Measurements from ENCODE around the gene MRPL12. TPM values are rescaled to one million over a fixed set of nuclear protein-coding genes. Genes with fewer than 3 reads are reported as not detected.

The MRPL12 gene
- total RNA-seq, 1 experiment from 2014 or later, result 14.1 TPM

DNA sequence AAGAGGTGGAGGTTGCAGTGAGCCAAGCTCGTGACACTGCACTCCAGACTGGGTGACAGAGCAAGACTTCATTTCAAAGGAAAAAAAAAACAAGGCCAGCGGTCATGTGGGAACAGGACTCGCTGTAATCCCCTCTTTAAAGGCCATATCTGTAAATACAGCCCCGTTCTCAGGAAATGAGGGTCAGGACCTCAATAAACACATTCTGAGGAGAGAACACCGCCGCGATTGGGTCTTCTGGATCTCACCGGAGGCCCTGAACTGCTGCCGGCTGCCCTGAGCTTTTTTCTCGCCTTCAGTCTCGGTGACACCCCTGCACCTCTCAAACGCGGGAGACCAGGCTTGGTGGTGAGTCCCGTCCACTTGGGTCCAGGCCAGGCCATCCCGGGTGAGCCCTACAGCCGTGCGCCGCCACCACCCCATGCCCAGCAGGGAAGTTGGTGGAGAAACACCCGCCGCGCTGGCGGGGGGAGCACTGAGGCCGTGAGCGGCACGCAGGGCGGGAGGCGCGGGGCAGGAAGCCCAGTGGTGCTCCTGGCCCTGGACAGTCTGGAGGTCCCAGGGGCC is 37.3 kb downstream of the MRPL12 start:
- no peak for DNase-seq (ENCODE audit: low read depth)

DNA sequence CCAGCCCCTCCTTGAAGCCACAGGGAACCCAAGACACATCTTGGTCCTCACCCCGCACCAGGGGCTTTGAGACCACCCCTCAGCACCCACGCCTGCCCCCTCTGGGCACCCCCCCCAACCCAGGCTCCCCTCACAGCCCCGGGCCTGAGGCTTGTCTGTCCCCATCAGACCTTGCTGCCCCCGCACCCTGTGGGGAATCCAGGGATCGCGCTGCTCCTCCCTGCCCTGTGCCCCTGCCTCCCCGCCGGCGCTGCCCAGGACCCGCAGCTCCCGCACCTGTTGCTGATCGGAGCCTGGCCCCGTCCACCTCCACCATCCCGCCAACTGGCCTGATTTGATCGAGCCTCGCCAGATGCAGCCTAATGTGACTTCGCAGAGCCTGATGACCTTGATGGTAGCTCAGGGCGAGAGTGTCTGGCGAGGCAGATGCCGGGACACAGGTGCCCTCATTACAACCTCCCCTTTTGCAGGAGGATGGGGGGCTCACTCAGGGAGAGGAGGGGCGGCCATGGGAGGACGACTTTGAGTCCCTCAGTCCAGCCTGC is 38.0 kb downstream of the MRPL12 start:
- no peak for DNase-seq (ENCODE audit: low read depth)

DNA sequence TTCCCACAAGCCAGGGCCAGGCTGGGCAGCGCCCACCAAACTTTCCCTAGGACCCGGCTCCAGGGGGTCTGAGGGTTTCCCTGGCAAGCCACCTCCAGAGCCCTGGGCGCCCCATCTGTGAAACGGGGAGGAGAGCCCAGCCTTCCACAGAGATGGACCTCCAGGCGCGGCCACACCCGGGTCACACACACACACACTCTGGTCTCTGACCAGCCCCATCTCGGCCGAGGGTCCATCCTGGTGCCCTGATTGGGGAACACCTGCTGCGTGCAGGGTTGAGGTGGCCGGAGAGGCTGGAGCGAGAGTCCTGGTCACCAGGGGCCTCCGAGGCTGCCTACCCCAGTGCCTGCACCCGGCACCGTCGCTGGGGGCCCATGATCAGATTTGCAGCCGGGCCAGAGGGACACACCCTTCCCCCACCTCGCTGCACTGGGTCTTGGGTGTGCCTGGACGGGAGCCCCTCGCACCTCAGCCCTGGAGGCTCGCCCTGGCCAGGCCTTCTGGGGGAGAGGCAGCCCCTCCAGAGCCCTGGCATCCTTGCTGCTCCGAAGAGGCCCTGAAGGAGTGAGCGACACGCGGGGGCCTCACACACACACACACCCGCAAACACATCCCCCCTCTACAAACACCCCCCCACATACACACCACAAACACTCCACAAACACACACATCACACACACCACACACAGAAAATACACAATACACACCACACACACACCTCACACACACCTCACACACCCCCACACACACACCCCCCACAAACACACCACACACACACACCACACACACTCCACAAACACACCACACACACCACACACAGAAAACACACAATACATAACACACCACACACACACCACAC is 38.7 kb downstream of the MRPL12 start:
- no peak for DNase-seq (ENCODE audit: low read depth)

Other genes starting within 250 kb of the MRPL12 start
- 3,948 and 4,109 TPM in 2 replicates for gene ACTG1, start 190.6 kb upstream of the MRPL12 start, total RNA-seq (2014; rRNA removed; shearing (Covaris generic))
- 0.69 TPM in 1 of 2 replicates, not detected in the other for gene FSCN2, start 175.0 kb upstream of the MRPL12 start, total RNA-seq (2014; rRNA removed; shearing (Covaris generic))
- 8.0 and 18.0 TPM in 2 replicates for gene FAAP100, start 151.0 kb upstream of the MRPL12 start, total RNA-seq (2014; rRNA removed; shearing (Covaris generic))
- 53.7 and 79.7 TPM in 2 replicates for gene NPLOC4, start 66.3 kb upstream of the MRPL12 start, total RNA-seq (2014; rRNA removed; shearing (Covaris generic))
- 2.5 and 5.3 TPM in 2 replicates for gene TSPAN10, start 66.2 kb upstream of the MRPL12 start, total RNA-seq (2014; rRNA removed; shearing (Covaris generic))
- gene PDE6G, start 46.8 kb upstream of the MRPL12 start, total RNA-seq (2014; rRNA removed; shearing (Covaris generic)), result 0.94 TPM in 1 of 2 replicates, not detected in the other
- 39.3 and 48.3 TPM in 2 replicates for gene OXLD1, start 36.8 kb upstream of the MRPL12 start, total RNA-seq (2014; rRNA removed; shearing (Covaris generic))
- gene CCDC137, start 36.6 kb upstream of the MRPL12 start, total RNA-seq (2014; rRNA removed; shearing (Covaris generic)), result 14.6 and 32.1 TPM in 2 replicates
- gene ARL16, start 19.6 kb upstream of the MRPL12 start, total RNA-seq (2014; rRNA removed; shearing (Covaris generic)), result 36.0 and 39.9 TPM in 2 replicates
- gene HGS, start 19.4 kb upstream of the MRPL12 start, total RNA-seq (2014; rRNA removed; shearing (Covaris generic)), result 52.4 and 101 TPM in 2 replicates
- 49.0 and 61.8 TPM in 2 replicates for gene SLC25A10, start 8.9 kb downstream of the MRPL12 start, total RNA-seq (2014; rRNA removed; shearing (Covaris generic))
- not detected in 2 replicates for gene GCGR, start 100.8 kb downstream of the MRPL12 start, total RNA-seq (2014; rRNA removed; shearing (Covaris generic))
- gene MCRIP1, start 129.9 kb downstream of the MRPL12 start, total RNA-seq (2014; rRNA removed; shearing (Covaris generic)), result 40.2 and 58.3 TPM in 2 replicates
- gene PPP1R27, start 131.7 kb downstream of the MRPL12 start, total RNA-seq (2014; rRNA removed; shearing (Covaris generic)), result not detected in 2 replicates
- 1,409 and 1,513 TPM in 2 replicates for gene P4HB, start 157.2 kb downstream of the MRPL12 start, total RNA-seq (2014; rRNA removed; shearing (Covaris generic))
- 124 and 207 TPM in 2 replicates for gene ARHGDIA, start 168.0 kb downstream of the MRPL12 start, total RNA-seq (2014; rRNA removed; shearing (Covaris generic))
- 184 and 197 TPM in 2 replicates for gene ALYREF, start 188.2 kb downstream of the MRPL12 start, total RNA-seq (2014; rRNA removed; shearing (Covaris generic))
- 201 and 233 TPM in 2 replicates for gene ANAPC11, start 188.4 kb downstream of the MRPL12 start, total RNA-seq (2014; rRNA removed; shearing (Covaris generic))
- 0.44 and 0.59 TPM in 2 replicates for gene NPB, start 198.9 kb downstream of the MRPL12 start, total RNA-seq (2014; rRNA removed; shearing (Covaris generic))
- gene PCYT2, start 208.0 kb downstream of the MRPL12 start, total RNA-seq (2014; rRNA removed; shearing (Covaris generic)), result 36.0 and 43.4 TPM in 2 replicates
- 13.5 and 22.0 TPM in 2 replicates for gene SIRT7, start 214.8 kb downstream of the MRPL12 start, total RNA-seq (2014; rRNA removed; shearing (Covaris generic))
- gene MAFG, start 224.4 kb downstream of the MRPL12 start, total RNA-seq (2014; rRNA removed; shearing (Covaris generic)), result 8.1 and 15.1 TPM in 2 replicates
- 57.5 and 80.8 TPM in 2 replicates for gene PYCR1, start 233.9 kb downstream of the MRPL12 start, total RNA-seq (2014; rRNA removed; shearing (Covaris generic))
- not detected in 2 replicates for gene MYADML2, start 243.9 kb downstream of the MRPL12 start, total RNA-seq (2014; rRNA removed; shearing (Covaris generic))